ENCODE data around the gene RUBCN.

Gene RUBCN

GRCh38 chr3:197749601-197750395 lies 13.1 kb upstream of the RUBCN start, which contains the start of gene FYTTD1 (continued):
- no peak for TF ChIP-seq ZNF530 (tag by site-specific recombination; IDR thresholded peaks at IDR 0.05; ENCODE audit: low read depth)
- no peak for TF ChIP-seq ZSCAN18 (tag by site-specific recombination; IDR thresholded peaks at IDR 0.05)
- TF ChIP-seq GLIS2 (tag by site-specific recombination; IDR thresholded peaks at IDR 0.05): peak; percentile 52; the same call in 1 of the 2 replicates
- no peak for TF ChIP-seq ZSCAN23 (tag by site-specific recombination; IDR thresholded peaks at IDR 0.05)
- no peak for TF ChIP-seq ZNF623 (tag by site-specific recombination; IDR thresholded peaks at IDR 0.05)
- TF ChIP-seq ZNF416 (tag by site-specific recombination; IDR thresholded peaks at IDR 0.05): no peak
- TF ChIP-seq TCF7L2 (IDR thresholded peaks at IDR 0.05; ENCODE audit: borderline replicate concordance, low read depth, low read length): no peak
- TF ChIP-seq ZNF449 (tag by site-specific recombination; IDR thresholded peaks at IDR 0.05): no peak
- no peak for TF ChIP-seq ZNF174 (tag by site-specific recombination; IDR thresholded peaks at IDR 0.05)
- TF ChIP-seq ZNF660 (tag by site-specific recombination; IDR thresholded peaks at IDR 0.05): peak; percentile 63
- TF ChIP-seq ZEB2 (tag by site-specific recombination; IDR thresholded peaks at IDR 0.05): no peak; the same call in none of the 2 replicates
- TF ChIP-seq ZNF132 (tag by site-specific recombination; IDR thresholded peaks at IDR 0.05; ENCODE audit: borderline replicate concordance): no peak
- TF ChIP-seq GLIS1 (tag by site-specific recombination; IDR thresholded peaks at IDR 0.05): no peak
- TF ChIP-seq ZNF324 (tag by site-specific recombination; IDR thresholded peaks at IDR 0.05): no peak
- TF ChIP-seq BCL11A (tag by site-specific recombination; IDR thresholded peaks at IDR 0.05; ENCODE audit: low read depth): no peak
- peak; percentile 68 for TF ChIP-seq ZBTB20 (tag by site-specific recombination; IDR thresholded peaks at IDR 0.05)
- TF ChIP-seq MYNN (tag by site-specific recombination; IDR thresholded peaks at IDR 0.05; ENCODE audit: borderline replicate concordance): no peak
- no peak for TF ChIP-seq HOXA7 (CRISPR knock-in tag; IDR thresholded peaks at IDR 0.05; ENCODE audit: borderline replicate concordance)
- no peak for TF ChIP-seq ZNF791 (tag by site-specific recombination; IDR thresholded peaks at IDR 0.05)
- no peak for TF ChIP-seq ZNF362 (tag by site-specific recombination; IDR thresholded peaks at IDR 0.05)
- no peak for TF ChIP-seq ZNF670 (tag by site-specific recombination; IDR thresholded peaks at IDR 0.05; ENCODE audit: low read depth)
- 0 out of 2 replicates have a peak, but pooled peaks have one; percentile 66 for TF ChIP-seq GLI4 (tag by site-specific recombination; IDR thresholded peaks at IDR 0.05)
- no peak for TF ChIP-seq ZNF311 (tag by site-specific recombination; IDR thresholded peaks at IDR 0.05; ENCODE audit: borderline replicate concordance)
- no peak; the same call in 1 of the 2 replicates for TF ChIP-seq ZNF335 (tag by site-specific recombination; conservative IDR thresholded peaks at IDR 0.05)
- TF ChIP-seq HIC1 (tag by site-specific recombination; IDR thresholded peaks at IDR 0.05): peak; percentile 2; the same call in 1 of the 2 replicates
- no peak for TF ChIP-seq ZNF157 (tag by site-specific recombination; IDR thresholded peaks at IDR 0.05)
- no peak for TF ChIP-seq SALL2 (tag by site-specific recombination; IDR thresholded peaks at IDR 0.05; ENCODE audit: borderline replicate concordance)
